OCI-LY1 (cell line): ENCODE results near the gene ARHGAP24.

ENCODE experiments used
- CTCF ChIP-seq: fragments of 200-600 bp; sonication (generic), shearing (Covaris generic); IDR thresholded peaks from 2 replicates; pipeline ENCODE4 v1.5.1; 2017; ENCODE audit warnings: mild to moderate bottlenecking, antibody characterized with exemption, low read length, moderate library complexity, mixed read lengths
- EZH2 ChIP-seq: fragments of 200-600 bp; sonication (generic), shearing (Covaris generic); IDR thresholded peaks from 2 replicates; pipeline ENCODE4 v1.8.0; 2017; ENCODE audit warnings: borderline replicate concordance, mixed run types, mild to moderate bottlenecking, antibody characterized with exemption, low read length, moderate library complexity, mixed read lengths

GRCh38 chr4:85907001-85907400 is 432.1 kb downstream of the ARHGAP24 start:
- TF ChIP-seq CTCF (no peak), EZH2 (no peak)
